NCI-H446 treated with DMSO at 0.1 percent for 48 hours (cell line): ENCODE data around the gene CORO7.
"Not testable (repeated sequence)": the region's sequence is repeated elsewhere in the genome, so short reads cannot be mapped to it uniquely, and the experiment has no call there.

Experiments used
- DNase-seq: peaks from one replicate; lab custom pipeline; 2025; lab: John Stamatoyannopoulos, UW

Gene CORO7

DNA sequence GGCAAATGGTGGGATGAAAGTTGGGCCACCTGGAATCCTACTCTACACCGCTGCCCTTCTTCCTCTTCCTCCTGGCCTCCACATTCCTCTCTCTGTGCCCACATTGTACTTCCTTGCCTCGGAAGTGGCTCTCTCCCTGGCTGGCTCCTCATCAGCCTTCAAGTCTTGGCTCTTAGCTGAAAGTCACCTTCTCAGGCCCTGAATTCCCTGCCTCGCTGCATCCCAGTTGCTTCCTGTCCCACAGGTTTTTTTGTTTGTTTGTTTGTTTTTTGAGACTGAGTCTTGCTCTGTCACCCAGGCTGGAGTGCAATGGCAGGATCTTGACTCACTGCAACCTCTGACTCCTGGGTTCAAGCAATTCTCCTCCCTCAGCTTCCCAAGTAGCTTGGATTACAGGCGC lies 62.7 kb downstream of the CORO7 start:
- DNase-seq: no peak

DNA sequence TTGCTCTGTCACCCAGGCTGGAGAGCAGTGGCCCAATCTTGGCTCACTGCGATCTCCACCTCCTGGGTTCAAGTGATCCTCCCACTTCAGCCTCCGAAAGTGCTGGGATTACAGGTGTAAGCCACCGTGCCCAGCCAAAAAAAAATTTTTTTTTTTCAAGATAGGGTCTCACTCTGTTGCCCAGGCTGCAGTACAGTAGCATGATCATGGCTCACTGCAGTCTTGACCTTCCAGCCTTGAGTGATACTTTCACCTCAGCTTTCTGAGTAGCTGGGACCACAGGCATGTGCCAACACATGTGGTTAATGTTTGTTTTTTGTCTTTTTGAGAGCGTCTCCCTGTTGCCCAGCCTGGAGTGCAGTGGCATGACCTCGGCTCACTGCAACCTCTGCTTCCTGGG lies 63.6 kb downstream of the CORO7 start:
- DNase-seq: no peak

DNA sequence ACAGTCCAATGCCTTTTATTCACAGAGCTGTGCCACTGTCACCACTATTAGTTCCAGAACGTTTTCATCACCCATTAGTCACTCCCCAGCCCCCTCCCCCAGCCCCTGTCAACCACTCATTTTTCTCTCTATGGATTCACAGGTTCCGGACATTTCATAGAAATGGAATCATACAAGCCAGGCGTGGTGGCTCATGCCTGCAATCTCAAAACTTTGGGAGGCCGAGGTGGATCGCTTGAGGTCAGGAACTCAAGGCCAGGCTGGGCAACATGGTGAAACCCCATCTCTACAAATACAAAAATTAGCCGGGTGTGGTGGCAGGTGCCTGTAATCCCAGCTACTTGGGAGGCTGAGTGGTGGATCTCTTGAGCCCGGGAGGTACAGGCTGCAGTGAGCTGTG lies 64.5 kb downstream of the CORO7 start:
- no peak for DNase-seq

DNA sequence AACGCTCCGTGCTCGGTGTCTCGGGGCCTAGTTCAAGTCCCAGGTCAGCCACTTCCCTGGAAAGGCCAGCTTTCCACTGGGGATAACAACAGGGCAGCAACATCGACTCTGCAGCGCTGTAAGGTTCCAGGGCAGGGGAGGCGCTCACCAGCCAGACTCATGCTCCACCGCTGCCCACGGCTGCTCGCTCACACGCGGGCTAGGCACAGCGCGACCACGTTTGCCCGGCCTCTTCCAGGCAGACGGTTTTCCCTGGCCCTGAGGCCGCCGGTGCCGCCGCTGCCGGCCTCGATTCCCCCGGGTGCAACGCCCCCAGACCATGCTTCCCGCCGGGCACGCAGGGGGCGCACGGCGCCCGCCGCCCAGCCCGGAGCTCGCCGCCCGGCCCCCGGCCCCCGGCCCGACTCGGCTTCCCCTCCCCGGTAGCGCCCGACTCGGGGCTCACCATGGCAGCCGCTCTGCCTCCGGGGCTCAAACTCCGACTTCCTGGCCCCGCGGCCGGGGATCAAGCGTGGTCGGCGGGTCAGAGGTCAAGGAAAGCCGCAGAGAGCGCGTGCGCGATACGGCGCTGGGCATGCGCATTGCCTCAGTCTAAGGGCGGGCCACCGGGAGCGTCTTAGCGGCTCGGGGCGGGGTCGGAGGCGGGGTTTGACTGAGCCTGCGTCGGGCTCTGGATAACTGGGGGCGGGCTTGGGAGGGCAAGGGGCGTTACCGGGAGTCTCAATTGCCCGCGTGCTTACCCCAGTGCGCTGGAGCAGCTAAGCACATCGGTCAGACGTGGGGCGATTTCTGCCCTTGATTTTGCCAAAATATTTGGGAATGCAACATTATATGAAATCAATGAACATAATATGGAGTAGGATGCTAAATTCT lies 65.4 kb downstream of the CORO7 start, which contains the start of gene PAM16:
Gene PAM16 (minus strand): TSS at position 535 of the 873 bp plus-strand sequence. CDS start 87 bp downstream, at position 448.
- peak; percentile 83 for DNase-seq

DNA sequence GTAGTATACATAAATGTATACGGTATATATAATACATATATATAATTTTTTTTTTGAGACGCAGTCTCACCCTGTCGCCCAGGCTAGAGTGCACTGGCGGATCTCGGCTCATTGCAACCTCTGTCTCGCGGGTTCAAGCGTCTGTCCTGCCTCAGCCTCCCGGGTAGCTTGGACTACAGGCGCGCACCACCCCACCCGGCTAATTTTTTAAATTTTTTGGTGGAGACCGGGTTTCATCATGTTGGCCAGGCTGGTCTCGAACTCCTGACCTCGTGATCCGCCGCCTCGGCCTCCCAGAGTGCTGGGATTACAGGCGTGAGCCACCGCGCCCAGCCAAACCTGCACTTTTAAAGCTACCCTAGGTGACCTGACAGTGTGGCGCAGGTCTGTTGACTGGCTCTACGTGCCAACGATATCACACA lies 66.0 kb downstream of the CORO7 start:
- DNase-seq: no peak

DNA sequence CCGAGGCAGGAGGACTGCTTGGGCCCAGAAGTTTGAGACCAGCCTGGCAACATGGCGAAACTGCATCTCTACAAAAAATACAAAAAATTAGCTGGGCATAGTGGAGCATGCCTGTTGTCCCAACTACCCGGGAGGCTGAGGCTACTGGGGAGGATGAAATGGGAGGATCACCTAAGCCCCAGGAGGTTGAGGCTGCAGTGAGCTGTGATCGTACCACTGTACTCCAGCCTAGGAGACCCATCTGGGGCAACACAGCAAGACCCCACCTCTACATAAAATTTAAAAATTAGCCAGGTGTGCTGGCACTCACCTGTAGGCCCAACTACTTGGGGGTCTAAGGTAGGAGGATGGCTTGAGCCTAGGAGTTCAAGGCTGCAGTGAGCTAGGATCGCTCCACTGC lies 67.1 kb downstream of the CORO7 start:
- DNase-seq: no peak

DNA sequence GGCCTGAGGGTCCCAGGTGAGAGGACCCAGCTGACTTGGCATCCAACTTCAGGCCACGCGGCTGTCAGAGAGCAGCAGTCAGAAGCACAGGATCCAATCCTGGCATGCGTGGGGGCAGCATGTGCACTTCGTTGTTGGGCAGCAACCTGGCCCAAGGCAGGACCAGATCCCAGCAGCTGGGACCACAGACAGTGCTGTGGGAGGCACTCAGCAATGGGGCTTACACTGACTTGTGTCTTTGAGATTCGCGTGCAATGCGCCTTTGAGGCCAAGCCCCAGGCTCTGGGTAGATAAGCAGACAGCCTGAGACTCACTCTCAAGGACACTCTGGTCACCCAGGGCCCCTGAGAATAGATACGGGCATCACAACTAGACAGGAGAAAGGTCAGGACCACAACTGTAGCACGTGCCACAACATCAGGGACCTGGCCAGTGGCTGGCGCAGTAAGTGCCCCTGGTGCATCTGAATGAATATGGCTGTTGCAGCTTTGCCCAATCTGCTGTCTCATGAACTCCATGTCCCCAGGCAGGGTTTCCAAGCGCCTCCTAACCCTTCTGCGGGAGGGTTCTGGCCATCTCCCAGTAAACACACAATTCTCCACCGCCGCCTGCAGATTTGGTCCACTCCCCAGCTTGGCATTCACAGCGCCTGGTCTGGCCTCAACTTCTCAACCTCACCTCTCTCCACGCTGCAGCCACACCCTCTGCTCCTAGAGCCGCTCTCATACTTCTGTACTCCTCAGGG lies 68.5 kb downstream of the CORO7 start:
- DNase-seq: no peak

DNA sequence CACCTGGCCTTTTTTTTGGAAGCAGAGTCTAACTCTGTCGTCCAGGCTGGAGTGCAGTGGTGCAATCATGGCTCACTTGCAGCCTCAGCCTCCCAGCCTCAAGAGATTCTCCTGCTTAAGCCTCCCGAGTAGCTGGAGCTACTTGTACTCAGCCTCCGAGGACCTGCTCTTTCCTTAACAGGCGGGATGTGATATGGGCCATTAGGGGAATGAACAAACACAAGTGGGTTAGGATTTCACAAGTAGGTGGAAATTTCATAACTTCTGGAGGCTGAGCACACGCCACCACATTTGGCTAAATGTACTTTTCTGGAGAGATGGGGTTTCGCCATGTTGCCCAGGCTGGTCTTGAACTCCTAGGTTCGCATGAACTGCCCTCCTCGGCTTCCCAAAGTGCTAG lies 69.4 kb downstream of the CORO7 start:
- DNase-seq: no peak

DNA sequence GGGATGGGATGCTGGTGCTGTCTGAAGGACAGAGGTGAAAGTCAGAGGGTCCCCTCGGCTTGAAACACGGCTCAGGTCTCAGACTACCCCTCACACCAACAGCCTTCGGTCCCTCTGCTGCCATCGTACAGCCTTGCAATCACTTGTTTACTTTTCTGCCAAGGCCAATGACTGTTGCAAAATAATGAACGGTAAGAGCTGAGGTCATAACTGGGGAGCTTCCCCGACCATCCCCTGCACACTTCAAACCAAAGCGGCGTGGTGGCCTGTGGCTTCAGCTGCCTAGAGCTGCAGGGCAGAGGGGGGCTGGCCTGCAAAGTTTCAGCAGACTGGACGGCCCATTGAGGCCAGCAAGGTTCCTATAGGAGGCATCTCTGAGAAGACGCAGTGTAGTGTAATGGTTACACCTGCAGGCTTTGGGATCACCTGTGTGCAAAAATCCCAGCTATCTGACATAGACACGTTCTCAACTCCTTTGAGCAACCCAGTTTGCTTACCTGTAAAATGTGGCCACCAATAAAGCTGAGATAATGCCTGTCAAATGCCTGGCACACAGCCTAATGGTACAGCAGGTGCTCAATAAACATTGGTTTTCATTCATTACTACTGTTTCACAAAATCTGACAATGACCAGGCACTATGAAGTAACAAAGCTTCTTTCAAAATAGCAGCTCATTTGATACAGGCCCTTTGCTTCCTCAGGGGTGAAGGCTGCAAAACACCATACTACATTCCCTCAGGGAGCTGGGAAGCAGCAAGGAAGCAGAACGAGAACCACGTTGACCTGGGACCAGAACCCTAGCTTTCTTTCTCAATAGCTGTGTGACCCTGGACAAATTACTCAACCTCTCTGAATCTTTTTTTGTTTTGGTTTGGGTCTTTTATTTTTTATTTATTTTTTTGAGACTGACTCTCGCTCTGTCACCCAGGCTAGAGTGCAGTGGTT lies 70.3 kb downstream of the CORO7 start:
- DNase-seq: no peak

DNA sequence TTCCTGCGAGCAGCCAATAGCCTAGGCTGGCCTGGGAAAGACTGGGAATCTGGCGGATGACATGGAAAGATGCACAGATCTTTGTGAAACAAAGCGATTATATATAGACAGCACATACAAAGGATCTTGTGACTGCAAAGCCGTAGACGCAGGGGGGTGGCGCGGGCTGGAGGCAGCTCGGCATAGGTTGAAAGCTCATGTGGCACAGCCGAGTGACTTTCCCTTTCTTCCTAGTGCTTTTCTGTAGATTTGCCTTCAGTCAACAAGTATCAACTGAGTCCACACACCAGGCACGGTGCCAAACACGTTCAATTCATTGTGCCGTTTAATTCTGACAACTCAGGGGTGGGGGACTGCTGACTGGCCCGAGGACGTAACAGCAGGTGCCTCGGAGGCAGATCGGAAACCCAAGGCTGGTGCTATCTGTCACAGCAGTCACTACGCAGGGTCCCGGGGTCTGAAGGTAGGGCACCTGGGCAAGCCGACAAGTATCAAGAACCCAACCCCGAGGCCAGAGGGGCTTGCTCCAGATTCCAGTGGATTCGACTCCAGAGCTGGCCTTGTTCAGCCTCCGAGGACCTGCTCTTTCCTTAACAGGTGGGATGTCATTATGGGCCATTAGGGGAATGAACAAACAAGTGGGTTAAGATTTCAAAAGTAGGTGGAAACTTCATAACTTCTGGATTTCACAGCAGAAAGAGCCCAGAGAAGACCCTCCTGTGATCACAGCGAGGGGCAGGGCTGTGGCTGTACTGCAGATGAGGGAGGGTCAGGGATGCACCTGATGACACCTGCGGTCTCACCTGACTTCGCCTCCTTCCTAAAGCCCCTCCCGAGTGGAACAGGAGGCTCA lies 71.2 kb downstream of the CORO7 start:
- no peak for DNase-seq

DNA sequence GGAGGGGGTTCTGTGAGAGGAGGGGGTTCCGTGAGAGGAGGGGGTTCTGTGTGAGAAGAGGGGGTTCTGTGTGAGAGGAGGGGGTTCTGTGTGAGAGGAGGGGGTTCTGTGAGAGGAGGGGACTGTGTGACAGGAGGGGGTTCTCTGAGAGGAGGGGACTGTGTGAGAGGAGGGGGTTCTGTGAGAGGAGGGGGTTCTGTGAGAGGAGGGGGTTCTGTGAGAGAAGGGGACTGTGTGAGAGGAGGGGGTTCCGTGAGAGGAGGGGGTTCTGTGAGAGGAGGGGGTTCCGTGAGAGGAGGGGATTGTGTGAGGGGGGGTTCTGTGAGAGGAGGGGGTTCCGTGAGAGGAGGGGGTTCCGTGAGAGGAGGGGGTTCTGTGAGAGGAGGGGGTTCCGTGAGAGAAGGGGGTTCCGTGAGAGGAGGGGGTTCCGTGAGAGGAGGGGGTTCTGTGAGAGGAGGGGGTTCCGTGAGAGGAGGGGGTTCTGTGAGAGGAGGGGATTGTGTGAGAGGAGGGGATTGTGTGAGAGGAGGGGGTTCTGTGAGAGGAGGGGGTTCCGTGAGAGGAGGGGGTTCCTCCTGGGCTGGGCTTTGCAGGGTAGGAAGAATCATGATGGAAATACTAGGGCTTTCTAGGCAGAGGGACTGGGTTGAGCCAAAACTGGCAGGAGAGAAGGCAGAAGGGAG lies 72.0 kb downstream of the CORO7 start:
- not testable (repeated sequence) for DNase-seq

DNA sequence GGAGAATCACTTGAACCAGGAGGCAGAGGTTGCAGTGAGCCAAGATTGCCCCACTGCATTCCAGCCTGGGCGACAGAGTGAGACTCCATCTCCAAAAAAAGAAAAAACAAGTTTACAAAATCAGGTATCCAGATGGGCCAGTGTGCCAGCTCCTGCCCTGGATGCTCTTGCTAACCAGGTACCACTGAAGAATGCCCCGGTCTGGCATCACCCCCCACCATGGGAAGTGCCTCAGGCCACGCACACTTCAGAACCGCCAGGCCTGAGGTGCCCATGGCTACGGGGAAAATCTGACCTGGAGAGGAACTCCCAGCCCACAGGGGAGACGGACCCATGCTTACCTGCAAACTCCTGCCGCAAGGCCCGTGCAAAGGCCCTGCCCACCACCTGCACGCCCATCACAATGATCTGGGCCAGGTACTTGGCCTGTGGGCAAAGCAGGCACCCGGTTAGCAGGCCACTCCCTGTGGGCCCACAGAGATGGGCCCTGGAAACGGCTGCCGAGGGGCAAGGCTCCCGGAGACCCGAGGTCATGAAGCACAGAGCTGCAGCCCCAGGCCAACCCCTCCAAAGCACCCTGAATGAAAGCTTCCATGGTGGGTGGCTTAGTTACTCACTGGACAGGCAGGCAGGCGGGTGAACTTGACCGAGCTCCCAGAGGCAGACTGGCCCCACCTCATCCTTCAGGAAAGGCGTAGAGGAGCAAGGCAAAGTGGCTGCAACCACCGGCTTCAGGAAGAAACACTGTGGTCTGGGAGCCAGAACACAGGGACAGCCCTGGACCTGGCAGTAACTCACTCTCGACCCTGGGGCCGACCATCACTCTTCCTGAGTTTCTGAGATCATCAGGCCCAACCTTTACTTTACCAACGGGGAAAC lies 73.3 kb downstream of the CORO7 start:
- DNase-seq: no peak

DNA sequence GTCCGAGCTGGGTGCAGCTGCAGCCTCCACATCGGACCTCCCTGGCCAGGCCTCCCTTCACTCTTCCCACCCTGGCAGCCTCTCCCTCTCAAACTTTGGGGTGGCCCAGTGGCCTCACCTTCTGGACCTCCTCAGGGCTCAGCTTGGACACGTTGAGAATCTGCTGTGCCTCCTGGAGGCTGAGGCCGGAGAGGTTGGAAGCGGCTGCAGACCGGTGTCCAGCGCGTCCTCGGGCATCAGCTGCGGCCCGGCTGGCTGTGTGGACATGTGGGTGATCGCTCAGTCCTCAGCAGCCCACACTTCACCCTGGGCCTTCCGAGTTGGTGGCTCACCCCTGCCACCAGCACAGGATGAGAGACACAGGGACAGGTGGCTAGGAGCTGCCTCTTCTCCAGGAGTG lies 75.1 kb downstream of the CORO7 start:
- DNase-seq: no peak

DNA sequence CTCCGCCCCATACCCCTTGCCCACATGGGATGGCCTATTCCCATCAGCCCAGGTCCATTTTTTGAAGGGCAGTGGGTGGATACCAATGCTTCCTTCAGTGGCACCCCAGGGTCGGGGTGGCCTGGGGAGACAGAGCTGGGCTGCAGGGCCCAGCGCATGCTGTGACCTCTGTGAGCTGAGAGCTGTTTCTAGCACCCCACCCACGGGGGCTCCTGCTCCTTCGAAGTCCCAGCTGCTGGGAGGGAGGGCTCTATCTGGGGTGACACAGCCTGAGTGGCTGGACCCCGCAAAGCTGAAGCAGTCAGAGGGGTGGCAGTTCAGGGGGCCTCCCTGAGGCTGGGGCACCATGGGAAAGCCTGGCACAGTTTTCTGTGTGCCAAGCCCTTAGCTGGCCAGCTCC lies 76.0 kb downstream of the CORO7 start:
- no peak for DNase-seq

DNA sequence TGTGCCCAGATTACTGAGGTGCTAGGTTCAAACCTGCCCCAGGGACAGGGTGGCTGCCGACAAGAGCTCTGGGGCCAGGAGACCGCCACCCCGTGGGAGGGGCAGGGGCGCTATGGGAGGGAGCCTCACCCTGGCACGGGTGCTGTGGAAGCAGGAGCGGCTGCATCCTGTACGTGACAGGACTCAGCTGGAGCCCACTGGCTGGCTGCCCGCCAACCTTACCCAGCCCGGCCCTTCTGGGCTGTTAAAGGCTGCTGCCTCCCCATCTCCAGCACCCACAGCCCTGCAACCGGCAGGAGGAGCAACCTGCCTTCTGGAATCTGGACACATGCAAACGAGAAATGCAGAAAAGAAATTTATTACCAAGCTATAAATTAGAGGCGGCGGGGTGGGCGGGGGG lies 76.5 kb downstream of the CORO7 start:
- no peak for DNase-seq

DNA sequence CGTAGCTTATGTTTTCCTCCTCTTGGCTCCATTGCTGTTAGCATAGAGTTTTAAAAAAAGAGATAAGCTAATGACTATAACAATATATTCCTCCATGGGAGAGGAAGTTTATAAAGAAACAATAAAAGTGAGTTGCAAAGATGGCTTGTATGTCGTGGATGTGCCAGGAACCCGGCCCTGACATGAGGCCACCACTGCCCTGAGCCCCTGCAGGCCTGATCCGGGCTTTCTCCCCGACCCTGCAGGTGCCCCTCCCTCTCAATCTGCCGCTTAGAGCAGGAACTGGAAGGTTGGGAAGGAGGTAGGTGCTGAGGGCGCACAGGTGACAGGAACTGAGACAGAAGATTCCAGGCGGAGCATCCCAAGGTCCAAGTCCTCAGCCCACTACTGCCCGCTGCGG lies 76.9 kb downstream of the CORO7 start:
- DNase-seq: no peak

DNA sequence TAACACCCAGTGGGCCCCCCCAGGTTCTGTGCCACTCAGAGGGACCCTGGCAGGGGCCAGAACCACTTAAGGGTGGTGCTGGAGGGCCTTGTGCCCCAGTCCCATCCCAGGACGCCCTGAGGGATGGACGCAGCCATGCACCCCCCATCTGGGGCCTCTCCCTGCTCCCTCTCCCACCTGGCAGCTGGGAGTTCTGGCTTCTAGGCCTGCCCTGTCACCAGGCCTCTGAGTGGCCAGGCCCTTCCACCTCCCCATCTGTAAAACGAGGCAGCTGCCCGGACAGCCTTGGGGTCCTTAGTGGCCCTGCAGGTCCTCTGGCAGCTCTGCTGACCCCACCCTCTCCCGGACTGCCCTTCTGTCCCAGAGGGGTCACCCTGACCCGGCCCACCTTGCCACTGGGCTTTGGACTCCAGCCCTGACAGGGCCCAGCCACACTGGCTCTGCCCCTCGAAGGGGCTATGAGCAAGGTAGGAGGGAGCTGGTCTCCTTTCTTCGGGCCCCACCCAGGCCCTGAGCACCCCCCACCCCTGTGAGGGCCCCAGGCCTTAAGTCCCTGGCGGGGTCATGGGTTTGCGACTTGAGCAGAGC lies 77.6 kb downstream of the CORO7 start:
- no peak for DNase-seq

DNA sequence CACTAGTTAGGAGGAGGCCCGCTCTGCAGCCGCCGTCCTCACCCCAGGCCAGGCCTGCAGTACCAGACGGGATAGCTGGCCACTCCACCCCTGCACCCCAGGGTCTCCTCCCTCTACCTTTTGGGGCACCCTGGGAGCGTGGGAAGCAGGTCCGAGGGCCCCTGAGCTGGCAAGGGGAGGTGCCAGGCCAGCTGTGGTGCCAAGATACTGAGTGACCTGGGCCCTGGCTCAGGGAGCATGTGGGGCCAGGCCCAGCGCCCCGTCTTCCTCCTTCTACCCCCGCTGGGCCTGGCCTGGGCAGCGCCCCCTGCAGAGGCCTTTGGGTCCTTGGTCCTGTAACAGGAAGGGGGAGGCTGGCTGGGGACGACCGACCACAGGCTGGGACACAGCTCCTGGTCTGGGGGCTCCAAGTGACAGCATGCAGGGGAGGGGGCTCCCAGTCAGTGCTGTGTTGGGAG lies 78.2 kb downstream of the CORO7 start:
- no peak for DNase-seq

DNA sequence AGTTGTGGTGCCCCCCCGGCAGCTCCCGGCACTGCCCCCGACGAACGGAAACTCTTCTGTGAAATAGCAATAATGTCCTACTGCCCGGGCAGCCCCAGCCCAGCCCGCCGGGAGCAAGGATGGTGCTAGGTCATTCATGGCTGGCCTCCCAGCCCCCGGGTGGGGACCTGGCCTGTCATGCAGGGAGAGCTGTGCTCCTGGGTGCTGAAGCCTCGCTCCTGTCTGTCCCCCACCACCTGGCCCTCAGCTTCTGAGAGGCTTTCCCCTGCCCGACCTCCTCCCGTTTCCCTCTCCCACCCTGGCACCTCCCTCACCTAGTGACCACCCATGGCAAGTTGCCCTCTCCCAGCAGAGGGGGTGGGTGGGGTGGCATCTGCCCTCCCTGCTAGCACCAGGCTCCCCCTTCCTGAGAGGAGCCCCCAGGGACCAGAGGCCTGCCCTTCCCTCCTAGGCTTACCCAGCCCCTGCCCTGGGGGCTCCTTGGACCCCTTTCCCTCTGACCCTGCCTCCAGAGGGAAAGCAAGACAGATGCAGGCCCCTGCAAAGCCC lies 78.8 kb downstream of the CORO7 start:
- no peak for DNase-seq
